Measurements from ENCODE around the gene KRTAP10-4.
"Not testable (repeated sequence)": the region's sequence is repeated elsewhere in the genome, so short reads cannot be mapped to it uniquely, and the experiment has no call there.

The KRTAP10-4 gene

GRCh38 chr21:44579056-44579832 lies 5.7 kb downstream of the KRTAP10-4 start:
- DNase-seq (ENCODE audit: low spot score) = no peak

GRCh38 chr21:44579833-44580144 lies 6.3 kb downstream of the KRTAP10-4 start:
- DNase-seq (ENCODE audit: low spot score) = no peak

DNA sequence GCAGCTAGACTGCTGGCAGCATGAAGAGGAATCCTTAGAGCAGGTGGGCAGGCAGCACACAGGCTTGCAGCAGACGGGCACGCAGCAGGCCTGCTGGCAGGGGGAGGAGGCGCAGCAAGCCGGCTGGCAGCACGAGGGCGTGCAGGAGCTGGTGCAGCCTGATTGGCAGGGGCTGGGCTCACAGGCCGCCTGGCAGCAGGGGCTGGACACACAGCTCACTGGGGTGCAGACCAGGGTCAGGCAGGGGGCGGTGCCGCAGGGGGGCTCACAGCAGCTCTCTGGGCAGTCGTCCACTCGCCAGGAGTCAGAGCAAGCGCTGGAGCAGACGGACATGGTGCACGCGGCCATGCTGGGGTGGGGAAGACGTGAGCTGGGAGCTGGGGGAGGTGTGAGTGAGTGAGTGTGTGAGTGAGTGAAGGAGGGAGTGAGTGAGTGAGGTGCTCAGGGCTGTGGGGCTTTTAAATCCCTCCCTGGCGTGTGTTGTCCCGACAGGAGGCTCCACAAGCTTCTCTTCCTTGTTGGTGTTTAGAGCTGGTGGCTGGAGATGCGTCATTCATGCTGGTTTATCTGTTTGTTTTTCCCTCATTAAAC lies 6.8 kb downstream of the KRTAP10-4 start, which contains the start of gene KRTAP10-5:
Gene KRTAP10-5 (minus strand): TSS at position 374 of the 591 bp plus-strand sequence. CDS start 26 bp downstream, at position 348.
- not testable (repeated sequence) for DNase-seq (ENCODE audit: low spot score)

- no peak for DNase-seq (ENCODE audit: low spot score)
Observed at GRCh38 chr21:44581158-44581557, 7.6 kb downstream of the KRTAP10-4 start.

DNA sequence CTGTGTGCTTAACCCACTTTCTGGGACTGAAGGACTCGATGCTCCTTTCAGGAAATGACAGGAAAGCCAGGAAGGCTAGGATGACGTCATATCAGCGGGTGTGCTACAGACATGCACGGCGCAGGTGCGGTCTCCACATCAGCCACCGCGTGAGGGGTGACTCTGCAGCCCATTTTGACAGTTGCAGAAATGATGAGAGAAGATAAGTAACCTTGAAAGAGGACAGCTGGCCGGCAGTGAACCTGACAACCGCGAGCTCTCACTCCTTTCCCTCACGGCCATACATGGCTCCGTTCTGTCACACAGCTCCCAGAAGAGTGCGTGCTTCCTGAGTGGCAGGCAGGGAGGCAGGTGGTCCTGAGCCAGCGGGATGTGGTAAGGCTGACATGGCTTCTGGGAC lies 8.5 kb downstream of the KRTAP10-4 start:
- DNase-seq (ENCODE audit: low spot score) = no peak

DNA sequence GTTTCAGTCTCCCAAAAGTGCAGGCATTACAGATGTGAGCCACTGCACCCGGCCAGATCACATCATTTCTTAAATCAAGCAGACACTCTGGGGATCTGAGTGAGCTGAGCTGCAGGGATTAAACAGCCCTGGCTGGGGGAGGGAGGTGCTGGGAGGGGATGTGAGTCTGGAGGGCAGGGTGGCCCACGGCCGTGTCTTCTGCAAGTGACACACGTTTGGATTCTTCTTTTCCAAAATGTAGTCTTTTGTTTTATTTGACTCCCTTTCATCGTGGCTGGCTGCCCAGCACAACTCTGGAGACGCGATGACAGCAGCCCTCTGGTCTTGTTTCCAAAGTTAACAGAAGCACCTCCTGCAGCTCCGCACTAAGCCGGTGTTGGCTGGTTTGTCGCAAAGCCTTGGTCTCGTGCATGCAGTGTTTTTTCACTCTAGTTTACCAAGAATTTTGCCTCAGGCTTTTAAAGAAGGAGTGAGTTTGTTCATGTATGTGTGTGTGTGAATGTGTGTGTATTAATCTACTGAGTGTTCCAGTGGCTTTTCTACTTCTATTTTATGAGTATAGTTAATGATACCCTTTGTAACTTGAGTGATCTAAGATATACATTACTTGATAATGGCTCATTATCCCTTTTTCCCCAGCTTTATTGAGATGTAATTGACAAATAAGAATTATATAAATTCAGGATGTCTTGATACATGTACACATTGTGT lies 9.7 kb downstream of the KRTAP10-4 start:
- no peak for DNase-seq (ENCODE audit: low spot score)

GRCh38 chr21:44583800-44584147 lies 10.2 kb downstream of the KRTAP10-4 start:
- DNase-seq (ENCODE audit: low spot score) = no peak

DNA sequence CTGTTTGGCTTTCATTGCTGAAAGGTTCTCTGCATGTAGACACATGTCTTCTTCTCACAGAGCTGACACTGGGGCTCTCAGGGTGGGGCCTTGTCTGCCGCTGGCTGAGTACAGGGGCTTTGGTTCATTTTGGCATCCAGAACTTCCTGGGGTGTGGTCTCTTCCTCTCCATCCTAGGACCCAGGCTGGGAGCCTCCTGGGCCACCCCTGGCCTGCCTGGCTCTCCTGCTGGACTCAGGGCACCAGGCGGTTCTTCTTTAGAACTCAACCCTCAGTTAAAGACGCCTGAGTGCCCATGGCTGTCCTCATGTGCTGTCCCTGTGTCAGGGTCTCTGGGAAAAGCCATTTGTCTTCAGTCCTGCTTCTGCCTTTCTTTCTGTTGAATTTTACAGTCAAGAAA lies 12.4 kb downstream of the KRTAP10-4 start:
- DNase-seq (ENCODE audit: low spot score) = no peak

GRCh38 chr21:44589094-44589493 lies 15.6 kb downstream of the KRTAP10-4 start:
- no peak for DNase-seq (ENCODE audit: low spot score)

DNA sequence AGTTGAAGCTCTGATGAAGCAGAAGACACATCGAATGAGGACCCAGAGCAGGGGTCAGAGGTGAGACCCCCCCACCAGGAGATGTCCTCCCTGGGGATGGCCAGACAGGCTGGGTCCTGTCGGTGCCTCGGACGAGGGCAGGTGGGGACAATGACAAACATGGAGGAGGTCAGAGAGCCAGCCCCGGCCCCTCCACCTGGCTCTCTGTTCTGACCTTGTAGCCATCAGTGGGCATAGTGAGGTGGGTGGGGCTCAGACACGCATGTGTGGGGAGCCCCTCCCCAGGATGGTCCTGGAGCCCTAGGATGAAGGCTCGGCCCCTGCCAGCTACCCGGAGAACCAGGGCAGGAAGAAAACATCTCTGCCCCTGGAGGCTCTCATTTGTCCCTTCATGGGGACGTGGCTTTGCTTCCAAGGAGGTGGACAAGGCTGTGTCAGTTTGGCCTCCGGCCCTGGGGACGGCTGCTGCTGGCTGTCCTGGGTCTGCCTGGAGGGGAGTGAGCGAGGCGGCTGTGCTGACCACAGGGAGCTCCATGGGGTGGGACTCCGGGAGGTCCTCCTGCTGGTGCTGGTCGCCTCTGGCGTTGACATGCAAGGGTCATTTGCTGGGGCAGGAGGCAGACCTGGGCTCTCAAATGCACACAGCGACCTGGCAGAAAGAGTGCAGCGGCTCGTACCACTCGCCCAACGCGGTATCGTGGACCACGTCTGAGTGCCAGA lies 16.2 kb downstream of the KRTAP10-4 start:
- no peak for DNase-seq (ENCODE audit: low spot score)

GRCh38 chr21:44590311-44590721 lies 16.8 kb downstream of the KRTAP10-4 start:
- DNase-seq (ENCODE audit: low spot score) = no peak

DNA sequence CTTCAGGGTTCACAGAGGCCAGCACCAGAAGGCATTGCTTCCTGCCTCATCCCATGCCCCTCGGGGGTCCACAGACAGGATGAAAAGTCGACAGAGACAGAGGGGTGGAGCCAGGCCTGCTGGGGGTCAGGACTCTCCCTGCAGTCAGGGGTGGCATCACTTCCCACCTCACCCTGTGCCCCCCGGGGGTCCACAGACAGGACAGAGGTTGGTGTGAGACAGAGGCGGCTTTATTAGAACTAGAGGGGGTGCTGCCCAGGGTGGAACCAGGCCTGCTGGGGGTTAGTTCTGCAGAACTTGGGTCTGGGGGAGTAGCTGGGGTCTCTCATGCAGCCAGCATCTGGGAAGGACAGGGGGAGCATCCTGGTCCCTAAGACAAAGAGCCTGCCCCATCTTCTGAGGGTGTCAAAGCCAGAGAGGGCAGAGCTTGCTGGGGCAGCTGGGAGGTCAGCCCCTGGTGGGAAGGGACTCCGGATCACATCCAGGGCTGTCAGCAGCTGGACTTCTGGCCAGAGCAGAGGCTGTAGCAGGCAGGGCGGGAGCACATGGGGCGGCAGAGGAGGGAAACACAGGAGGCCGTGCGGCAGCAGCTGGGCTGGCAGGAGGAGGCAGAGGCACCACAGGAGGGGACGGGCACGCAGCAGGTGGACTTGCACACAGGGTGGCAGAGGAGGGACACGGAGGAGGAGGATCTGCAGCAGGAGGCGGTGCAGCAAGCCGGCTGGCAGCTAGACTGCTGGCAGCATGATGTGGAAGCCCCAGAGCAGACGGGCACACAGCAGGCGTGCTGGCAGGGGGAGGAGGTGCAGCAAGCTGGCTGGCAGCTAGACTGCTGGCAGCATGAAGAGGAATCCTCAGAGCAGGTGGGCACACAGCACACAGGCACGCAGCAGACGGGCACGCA lies 17.6 kb downstream of the KRTAP10-4 start:
- not testable (repeated sequence) for DNase-seq (ENCODE audit: low spot score)

DNA sequence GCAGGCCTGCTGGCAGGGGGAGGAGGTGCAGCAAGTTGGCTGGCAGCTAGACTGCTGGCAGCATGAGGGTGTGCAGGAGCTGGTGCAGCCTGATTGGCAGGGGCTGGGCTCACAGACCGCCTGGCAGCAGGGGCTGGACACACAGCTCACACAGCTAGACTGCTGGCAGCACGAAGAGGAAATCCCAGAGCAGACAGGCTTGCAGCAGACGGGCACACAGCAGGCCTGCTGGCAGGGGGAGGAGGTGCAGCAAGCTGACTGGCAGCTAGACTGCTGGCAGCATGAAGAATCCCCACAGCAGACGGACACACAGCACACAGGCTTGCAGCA lies 18.2 kb downstream of the KRTAP10-4 start:
- DNase-seq (ENCODE audit: low spot score) = not testable (repeated sequence)

- no peak for DNase-seq (ENCODE audit: low spot score)
Observed at GRCh38 chr21:44592446-44593311, 19.1 kb downstream of the KRTAP10-4 start, which contains the start of gene KRTAP10-6. KRTAP10-6 (minus strand) TSS chr21:44592505; CDS start chr21:44592484, 21 bp downstream.

DNA sequence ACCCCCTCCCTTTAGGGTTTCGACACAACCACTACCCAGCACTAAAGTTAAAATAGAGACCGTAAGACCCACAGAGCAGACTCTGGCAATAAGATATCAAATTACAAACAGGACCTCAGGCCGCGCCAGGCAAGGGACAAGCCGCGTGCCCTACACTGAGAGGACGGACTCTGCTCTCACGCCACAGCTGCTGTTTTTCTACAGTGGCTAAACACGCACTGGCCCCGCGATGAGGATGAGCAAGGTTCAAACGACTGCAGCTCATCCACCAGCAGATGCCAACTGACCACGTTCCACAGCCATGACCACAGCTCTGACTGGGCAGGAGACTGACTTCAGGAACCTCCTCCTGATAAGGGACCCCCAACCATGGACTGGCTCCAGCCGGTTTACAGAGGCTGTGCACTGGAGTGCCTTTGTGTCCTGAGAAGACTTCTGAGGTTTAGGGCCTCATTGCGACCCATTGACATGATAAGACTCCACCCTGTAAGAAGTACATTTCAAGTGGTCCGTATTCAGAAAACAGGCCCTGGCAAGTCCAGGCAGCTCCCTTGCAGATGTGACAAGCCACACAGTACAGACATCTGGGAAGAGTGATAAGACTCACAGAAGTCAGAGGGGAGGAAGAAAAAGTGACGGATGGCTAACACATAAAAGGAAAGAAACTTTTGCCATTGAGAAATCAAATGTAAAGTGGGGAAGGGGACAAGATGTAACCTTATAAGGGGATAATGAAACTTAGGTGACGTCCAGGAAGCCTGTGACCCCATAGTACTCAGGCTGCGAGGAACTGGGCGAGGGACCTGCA lies 20.3 kb downstream of the KRTAP10-4 start:
- DNase-seq (ENCODE audit: low spot score) = no peak

- no peak for DNase-seq (ENCODE audit: low spot score)
Observed at GRCh38 chr21:44594406-44594916, 20.9 kb downstream of the KRTAP10-4 start.

- no peak for DNase-seq (ENCODE audit: low spot score)
Observed at GRCh38 chr21:44595524-44595923, 22.0 kb downstream of the KRTAP10-4 start.

DNA sequence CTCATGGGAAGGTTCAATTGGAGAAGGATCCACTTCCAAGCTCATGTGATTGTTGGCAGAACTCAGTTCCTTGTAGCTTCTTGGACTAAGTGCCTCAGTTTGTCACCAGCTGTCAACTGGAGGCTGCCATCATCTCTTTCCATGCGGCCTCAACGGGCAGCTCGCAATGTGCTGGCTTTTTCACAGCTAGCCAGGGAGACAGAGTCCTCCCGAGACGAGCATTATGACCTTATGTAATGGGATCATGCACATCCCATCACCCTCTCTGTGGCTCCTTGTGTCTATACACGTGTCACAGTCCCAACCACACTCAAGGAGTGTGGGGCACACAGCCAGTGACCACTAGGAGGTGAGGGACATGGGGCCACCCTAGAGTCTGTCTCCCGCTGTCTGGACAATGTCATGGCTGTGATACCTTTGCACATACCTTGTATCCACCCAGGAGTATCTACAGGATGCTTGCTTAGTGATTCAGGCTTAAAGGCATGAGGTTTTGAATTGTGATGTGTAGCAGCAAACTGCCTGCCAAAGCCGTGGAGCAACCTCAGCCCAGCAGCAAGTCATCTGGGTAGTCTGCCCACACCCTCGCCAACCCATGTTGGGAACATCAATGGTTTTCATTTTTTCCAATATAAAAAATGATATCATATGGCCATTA lies 22.7 kb downstream of the KRTAP10-4 start:
- DNase-seq (ENCODE audit: low spot score) = no peak

DNA sequence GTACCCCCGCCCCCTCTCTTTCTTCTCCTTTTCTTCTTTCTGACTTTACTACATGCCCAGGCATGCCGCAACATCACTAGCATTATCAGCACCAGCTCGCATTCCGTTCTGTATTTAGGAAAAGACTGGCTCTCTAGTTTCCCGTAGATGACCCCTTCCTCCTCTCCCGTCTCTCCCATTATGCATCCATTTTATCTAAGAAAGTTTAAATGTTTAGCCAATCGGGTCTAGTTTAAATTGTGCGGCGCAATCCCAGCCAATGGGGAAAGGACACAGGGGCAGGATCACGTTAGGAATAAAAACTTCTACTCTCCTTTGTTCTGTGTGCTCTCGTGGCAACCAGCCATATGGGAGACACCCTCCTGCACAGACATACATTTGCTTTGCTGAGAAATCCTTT lies 24.5 kb downstream of the KRTAP10-4 start:
- no peak for DNase-seq (ENCODE audit: low spot score)

Measured in iPS-NIHi11 (cell line).